Endothelial cell of umbilical vein (primary cell): Measurements from ENCODE around the gene RHEBL1. TPM values are rescaled to one million over a fixed set of nuclear protein-coding genes. Genes with fewer than 3 reads are reported as not detected.

ENCODE experiments used
- BruUV-seq: library from RNA; stranded (reverse); fragments of 400-500 nt; replicated peaks from 2 replicates; lab custom pipeline; 2021; lab: Mats Ljungman, UMichigan
- CTCF ChIA-PET: fragments of 300-600, 350-600 bp; sonication (Branson Sonifier 250); formaldehyde crosslinking; loops from one replicate; lab custom pipeline; 2021; ENCODE audit warnings: antibody characterized with exemption, inconsistent platforms; lab: Charles Lee
- POLR2A ChIA-PET: fragments of 300-600, 350-600 bp; sonication (Branson Sonifier 250); formaldehyde crosslinking; loops from one replicate; lab custom pipeline; 2021; ENCODE audit warnings: antibody characterized with exemption, inconsistent platforms; lab: Charles Lee
- DNase-seq: peaks from one replicate; pipeline ENCODE4 v3.0.0-alpha.2; 2011; ENCODE audit warnings: low read depth, low spot score
- FAIRE-seq: peaks from 2 replicates; lab custom pipeline; 2011; peaks lifted over from hg19 to GRCh38; lab: Jason Lieb, UNC
- H2AFZ ChIP-seq: 2 replicates; pipeline ENCODE4 v1.6.0; 2012; ENCODE audit warnings: low read depth, low read length, control low read depth, inconsistent platforms
- H3K27ac ChIP-seq: 2 replicates; pipeline ENCODE4 v1.5.1; 2011; ENCODE audit warnings: low read depth, mild to moderate bottlenecking, control low read depth, low read length, moderate library complexity; ENCODE audit not compliant: insufficient read depth
- H3K27me3 ChIP-seq, 2 experiments: 2 replicates each; pipeline versions ENCODE4 v1.6.0 to v1.6.1; 2011; ENCODE audit warnings: low read length in 2 of 2, mixed read lengths in 1 of 2; ENCODE audit not compliant: control insufficient read depth in 2 of 2, insufficient read depth in 2 of 2
- H3K36me3 ChIP-seq, 2 experiments: 2 replicates in 1 of 2; 3 replicates in 1 of 2; pipeline ENCODE4 v1.5.1; 2011; ENCODE audit warnings: low read length in 2 of 2, mild to moderate bottlenecking in 1 of 2, moderate library complexity in 1 of 2; ENCODE audit not compliant: control insufficient read depth in 2 of 2, insufficient read depth in 2 of 2; ENCODE audit errors: extremely low read depth in 1 of 2
- H3K4me1 ChIP-seq: 3 replicates; pipeline ENCODE4 v1.5.1; 2011; ENCODE audit warnings: mild to moderate bottlenecking, low read length; ENCODE audit not compliant: control insufficient read depth, insufficient read depth; ENCODE audit errors: extremely low read depth
- H3K4me2 ChIP-seq: 2 replicates; pipeline ENCODE4 v1.6.1; 2011; ENCODE audit warnings: low read length, control low read depth, mixed read lengths; ENCODE audit not compliant: insufficient read depth
- H3K4me3 ChIP-seq, 3 experiments: fragments of 200-600 bp in 1 of 3; sonication (generic), shearing (Covaris generic) in 1 of 3; replicated peaks in 1 of 3; 2 replicates each; pipeline ENCODE4 v1.5.1; 2011 to 2016; ENCODE audit warnings: control low read depth in 3 of 3, low read length in 3 of 3, mild to moderate bottlenecking in 2 of 3, inconsistent platforms in 1 of 3, low read depth in 1 of 3, moderate library complexity in 1 of 3; ENCODE audit not compliant: insufficient read depth in 1 of 3
- H3K79me2 ChIP-seq: 2 replicates; pipeline ENCODE4 v1.6.0; 2012; ENCODE audit warnings: low read length, inconsistent platforms; ENCODE audit not compliant: control insufficient read depth, insufficient read depth
- H3K9ac ChIP-seq: replicated peaks from 2 replicates; pipeline ENCODE3; 2011; ENCODE audit warnings: low read length, control low read depth; ENCODE audit not compliant: insufficient read depth; ENCODE audit errors: extremely low read depth
- H3K9me1 ChIP-seq: replicated peaks from 3 replicates; pipeline ENCODE4 v1.6.0; 2011; ENCODE audit warnings: mild to moderate bottlenecking, low read length; ENCODE audit not compliant: control insufficient read depth, insufficient read depth; ENCODE audit errors: extremely low read depth
- H3K9me3 ChIP-seq: replicated peaks from 2 replicates; pipeline ENCODE4 v1.5.1; 2012; ENCODE audit warnings: low read length, inconsistent platforms; ENCODE audit not compliant: control insufficient read depth, insufficient read depth
- H4K20me1 ChIP-seq: replicated peaks from 2 replicates; pipeline ENCODE3; 2011; ENCODE audit warnings: mild to moderate bottlenecking, low read length; ENCODE audit not compliant: control insufficient read depth, insufficient read depth; ENCODE audit errors: extremely low read depth
- EZH2 ChIP-seq: IDR thresholded peaks from 2 replicates; pipeline ENCODE4 v1.6.1; 2012; ENCODE audit warnings: borderline replicate concordance, low read depth, mild to moderate bottlenecking, moderate library complexity, low read length, inconsistent platforms; ENCODE audit not compliant: severe bottlenecking
- FOS ChIP-seq: IDR thresholded peaks from 2 replicates; pipeline ENCODE4 v1.6.1; 2011; ENCODE audit warnings: mild to moderate bottlenecking, low read length, moderate library complexity, borderline replicate concordance; ENCODE audit not compliant: insufficient read depth
- GATA2 ChIP-seq: IDR thresholded peaks from 2 replicates; pipeline ENCODE4 v1.7.0; 2011; ENCODE audit warnings: low read depth, mild to moderate bottlenecking, moderate library complexity, mixed read lengths, low read length; ENCODE audit not compliant: insufficient read length, insufficient read depth
- JUN ChIP-seq: IDR thresholded peaks from 2 replicates; pipeline ENCODE4 v1.6.1; 2011; ENCODE audit warnings: borderline replicate concordance, low read depth; ENCODE audit not compliant: insufficient read length, insufficient read depth
- MYC ChIP-seq: IDR thresholded peaks from one replicate; pipeline ENCODE4 v1.6.1; 2011; ENCODE audit warnings: mild to moderate bottlenecking, low read depth, low read length
- POLR2A ChIP-seq: IDR thresholded peaks from 2 replicates; pipeline ENCODE4 v1.6.1; 2012; ENCODE audit warnings: low read depth, mild to moderate bottlenecking, control low read depth, low read length
- POLR2AphosphoS5 ChIP-seq: IDR thresholded peaks from 2 replicates; pipeline ENCODE4 v1.6.1; 2012; ENCODE audit warnings: low read depth, mild to moderate bottlenecking, control low read depth, low read length, moderate library complexity; ENCODE audit not compliant: insufficient read depth
- dilution Hi-C: fragments of 300-500 bp; cut with MboI; formaldehyde crosslinking; loops from one replicate; pipeline ENCODE4 v1.15.0; 2019; ENCODE audit warnings: low sequenced_read_pairs; ENCODE audit not compliant: extremely low pct_ligation_motif_present
- intact Hi-C: fragments of 100-400 bp; cut with micrococcal nuclease; formaldehyde crosslinking; loops from one replicate; pipeline ENCODE4 v1.10.0; 2022
- polyA plus RNA-seq, 4 experiments: library from polyadenylated mRNA; depleted of rRNA in 3 of 4; stranded (reverse) in 3 of 4; unstranded in 1 of 4; fragments of >200 nt; gene quantifications; 2 replicates each; pipeline versions ENCODE4 v1.2.1 to v1.2.3, GENCODE V29; 2011 to 2012; ENCODE audit warnings: missing spikeins in 1 of 4
- total RNA-seq: library from RNA; stranded (reverse); gene quantifications from 2 replicates; pipeline ENCODE4 v1.2.3, GENCODE V29; 2021
- TF ChIP-seq, protein P1 (sequence below): IDR thresholded peaks from 2 replicates; pipeline ENCODE4 v1.6.1; 2011; ENCODE audit not compliant: insufficient read depth, insufficient read length
- TF ChIP-seq, protein P2 (sequence below), 2 donors: IDR thresholded peaks; 1 replicate in 1 of 2; 2 replicates in 1 of 2; pipeline ENCODE4 v1.5.1; 2011; ENCODE audit warnings: low read length in 2 of 2, mild to moderate bottlenecking in 2 of 2, moderate library complexity in 2 of 2, control low read depth in 1 of 2, inconsistent platforms in 1 of 2, low read depth in 1 of 2; ENCODE audit not compliant: insufficient read depth in 1 of 2; ENCODE audit errors: extremely low read depth in 1 of 2

The RHEBL1 gene
- total and polyA plus RNA-seq, 2 donors (not counting 3 experiments of a cell fraction or from before 2014, with no cell fraction given) = 2.6 to 2.7 TPM

GRCh38 chr12:49036029-49036428, 33.8 kb downstream of the RHEBL1 start:
- Histone ChIP-seq H3K36me3 (peaks cover 40 to 77% of the 10 kb centered on the region in 2 experiments), H3K9me3 (no peaks in the 10 kb centered on the region), H4K20me1 (no peaks in the 10 kb centered on the region), H3K4me1 (no peaks in the 10 kb centered on the region), H3K4me2 (no peak overlapping the region), H3K79me2 (no peaks in the 10 kb centered on the region), H3K9me1 (no peaks in the 10 kb centered on the region), H3K4me3 (no peak overlapping the region), H2AFZ (no peak overlapping the region), H3K27ac (no peak overlapping the region), H3K27me3 (no peaks in the 10 kb centered on the region), H3K9ac (no peak overlapping the region)
- dilution Hi-C loops (no loop called here), intact Hi-C loops (no loop called here)
- DNase-seq (no peak), FAIRE-seq (no peak)
- CTCF ChIA-PET = interaction anchor here (0.6 kb wide), 1 partner anchor 176 kb away, joined by 3 read pairs; no protein-coding TSS in a partner anchor
- TF ChIP-seq GATA2 (no peak), POLR2AphosphoS5 (no peak), EZH2 (no peak), JUN (no peak), MYC (no peak), POLR2A (no peak), FOS (no peak)
- TF ChIP-seq, protein P1, sequence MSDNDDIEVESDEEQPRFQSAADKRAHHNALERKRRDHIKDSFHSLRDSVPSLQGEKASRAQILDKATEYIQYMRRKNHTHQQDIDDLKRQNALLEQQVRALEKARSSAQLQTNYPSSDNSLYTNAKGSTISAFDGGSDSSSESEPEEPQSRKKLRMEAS = no peak
- TF ChIP-seq, protein P2, sequence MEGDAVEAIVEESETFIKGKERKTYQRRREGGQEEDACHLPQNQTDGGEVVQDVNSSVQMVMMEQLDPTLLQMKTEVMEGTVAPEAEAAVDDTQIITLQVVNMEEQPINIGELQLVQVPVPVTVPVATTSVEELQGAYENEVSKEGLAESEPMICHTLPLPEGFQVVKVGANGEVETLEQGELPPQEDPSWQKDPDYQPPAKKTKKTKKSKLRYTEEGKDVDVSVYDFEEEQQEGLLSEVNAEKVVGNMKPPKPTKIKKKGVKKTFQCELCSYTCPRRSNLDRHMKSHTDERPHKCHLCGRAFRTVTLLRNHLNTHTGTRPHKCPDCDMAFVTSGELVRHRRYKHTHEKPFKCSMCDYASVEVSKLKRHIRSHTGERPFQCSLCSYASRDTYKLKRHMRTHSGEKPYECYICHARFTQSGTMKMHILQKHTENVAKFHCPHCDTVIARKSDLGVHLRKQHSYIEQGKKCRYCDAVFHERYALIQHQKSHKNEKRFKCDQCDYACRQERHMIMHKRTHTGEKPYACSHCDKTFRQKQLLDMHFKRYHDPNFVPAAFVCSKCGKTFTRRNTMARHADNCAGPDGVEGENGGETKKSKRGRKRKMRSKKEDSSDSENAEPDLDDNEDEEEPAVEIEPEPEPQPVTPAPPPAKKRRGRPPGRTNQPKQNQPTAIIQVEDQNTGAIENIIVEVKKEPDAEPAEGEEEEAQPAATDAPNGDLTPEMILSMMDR (IDR thresholded peaks at IDR 0.05; ENCODE audit: extremely low read depth in 1 of 2, insufficient read depth in 1 of 2, low read depth in 1 of 2, low read length in 2 of 2) = no peak
- BruUV-seq = no TSS peak
- POLR2A ChIA-PET = no interaction called here
